ENCODE results near the gene TMEM269.

- no peak for TF ChIP-seq CTCF (IDR thresholded peaks at IDR 0.05)
- no peak for TF ChIP-seq EP300 (IDR thresholded peaks at IDR 0.05)
Measured at GRCh38 chr1:42815941-42816584, 31.3 kb downstream of the TMEM269 start.
